Lung (tissue), 12 donors: ENCODE measurements around the gene DOCK4. TPM values are rescaled to one million over a fixed set of nuclear protein-coding genes. Genes with fewer than 3 reads are reported as not detected.

Source experiments
- ATAC-seq: fragments of 200-7000 bp; cut with Tn5 transposase; one replicate; pipeline ENCODE4 v1.9.1; 2020; ENCODE audit warnings: moderate number of reproducible peaks; ENCODE audit not compliant: insufficient read depth, low FRiP score
- DNase-seq, 3 donors: peaks; one replicate each; pipeline ENCODE4 v3.0.0-alpha.2; 2013 to 2017
- H3K27ac ChIP-seq, 2 donors: one replicate each; pipeline ENCODE4 v1.5.1; 2013; ENCODE audit warnings: mild to moderate bottlenecking in 2 of 2, moderate library complexity in 2 of 2, control low read depth in 1 of 2, inconsistent platforms in 1 of 2, low read depth in 1 of 2, low read length in 1 of 2
- H3K27me3 ChIP-seq, 3 donors: one replicate each; pipeline ENCODE4 v1.5.1; 2013; ENCODE audit warnings: low read length in 2 of 3; ENCODE audit not compliant: control insufficient read depth in 3 of 3, insufficient read depth in 3 of 3
- H3K36me3 ChIP-seq, 4 donors: one replicate each; pipeline ENCODE4 v1.5.1; 2013; ENCODE audit warnings: low read length in 4 of 4, mild to moderate bottlenecking in 1 of 4, moderate library complexity in 1 of 4; ENCODE audit not compliant: control insufficient read depth in 4 of 4, insufficient read depth in 4 of 4
- H3K4me1 ChIP-seq, 5 donors: one replicate each; pipeline ENCODE4 v1.5.1; 2013; ENCODE audit warnings: low read length in 5 of 5, mild to moderate bottlenecking in 2 of 5, moderate library complexity in 1 of 5; ENCODE audit not compliant: control insufficient read depth in 5 of 5, insufficient read depth in 5 of 5
- H3K4me3 ChIP-seq: one replicate; pipeline ENCODE4 v1.5.1; 2013; ENCODE audit warnings: mild to moderate bottlenecking, control low read depth, moderate library complexity
- H3K9ac ChIP-seq, 2 donors: one replicate each; pipeline ENCODE4 v1.5.1; 2013; ENCODE audit warnings: low read length in 2 of 2, control low read depth in 1 of 2; ENCODE audit not compliant: insufficient read depth in 1 of 2
- H3K9me3 ChIP-seq, 4 donors: one replicate each; pipeline ENCODE4 v1.5.1; 2013; ENCODE audit warnings: low read length in 3 of 4, mild to moderate bottlenecking in 1 of 4, moderate library complexity in 1 of 4; ENCODE audit not compliant: control insufficient read depth in 4 of 4, insufficient read depth in 3 of 4
- CTCF ChIP-seq: IDR thresholded peaks from 2 replicates; pipeline ENCODE4 v1.5.1; 2012; ENCODE audit warnings: mild to moderate bottlenecking; ENCODE audit errors: control extremely low read depth, extremely low read depth
- WGBS, 2 donors: extraction: QIAGEN DNeasy Blood & Tissue Kit; methylation state at CpG; one replicate each; pipeline ENCODE4 v1.1.7; 2013; 5-methylcytosine and 5-hydroxymethylcytosine counted together
- polyA plus RNA-seq, 2 donors: library from polyadenylated mRNA; stranded (reverse); fragments of 200-250 nt; gene quantifications; one replicate each; pipeline ENCODE4 v1.2.1, GENCODE V29; 2013
- total RNA-seq, 2 donors: library from RNA; depleted of rRNA in 1 of 2; stranded (reverse); fragments of >200 nt in 1 of 2; gene quantifications; one replicate each; pipeline ENCODE4 v1.2.1, GENCODE V29; 2014 to 2021
- donor health status: control.
- donor health status: control.
- donor health status: Bipolar disorder and iron deficiency.
- donor health status: healthy.
- donor health status: DM: yes; HTN: yes; CAD: no.

The DOCK4 gene
- total and polyA plus RNA-seq, 4 donors: 18.7 to 163 (median 40.3) TPM

GRCh38 chr7:112171673-112172072 lies 34.5 kb downstream of the DOCK4 start:
- H3K9me3 ChIP-seq: no peaks in the 10 kb centered on the region
- 95 to 100% methylated on average over 1 of the region's 1 CpG for WGBS, 2 donors
- no peak for TF ChIP-seq CTCF
- peaks cover 0 to 2% (median 0%) of the 10 kb centered on the region in 4 donors for H3K36me3 ChIP-seq
- H3K27ac ChIP-seq: no peak overlapping the region
- H3K4me1 ChIP-seq: peaks cover 0 to 13% (median 8%) of the 10 kb centered on the region in 5 donors
- no peak overlapping the region for H3K4me3 ChIP-seq
- no peak for DNase-seq
- ATAC-seq: no peak
- no peaks in the 10 kb centered on the region for H3K27me3 ChIP-seq
- H3K9ac ChIP-seq: no peak overlapping the region

- ATAC-seq (no peak), DNase-seq (no peak)
- no peak overlapping the region for H3K9ac ChIP-seq
- H3K9me3 ChIP-seq: no peaks in the 10 kb centered on the region
- H3K27me3 ChIP-seq: no peaks in the 10 kb centered on the region
- no peak overlapping the region for H3K27ac ChIP-seq
- no peak for TF ChIP-seq CTCF
- H3K4me1 ChIP-seq: peaks cover 0 to 12% (median 8%) of the 10 kb centered on the region in 5 donors
- 81 to 94% methylated on average over 2 of the region's 2 CpGs for WGBS, 2 donors
- peaks cover 0 to 2% (median 0%) of the 10 kb centered on the region in 4 donors for H3K36me3 ChIP-seq
- H3K4me3 ChIP-seq: no peak overlapping the region
These were observed 37.3 kb downstream of the DOCK4 start for GRCh38 chr7:112168915-112169314.

GRCh38 chr7:112167147-112167546 lies 39.1 kb downstream of the DOCK4 start:
- no peak for TF ChIP-seq CTCF
- Histone ChIP-seq H3K9ac (no peak overlapping the region), H3K36me3 (peaks cover 0 to 2% (median 0%) of the 10 kb centered on the region in 4 donors), H3K27ac (no peak overlapping the region), H3K9me3 (no peaks in the 10 kb centered on the region), H3K27me3 (no peaks in the 10 kb centered on the region), H3K4me1 (peaks cover 4 to 12% (median 8%) of the 10 kb centered on the region in 5 donors), H3K4me3 (no peak overlapping the region)
- 78 to 84% methylated on average over 3 of the region's 3 CpGs for WGBS, 2 donors
- ATAC-seq (no peak), DNase-seq (no peak)

- ATAC-seq (no peak), DNase-seq (no peak)
- Histone ChIP-seq H3K27me3 (no peaks in the 10 kb centered on the region), H3K27ac (no peak overlapping the region), H3K9ac (no peak overlapping the region), H3K36me3 (no peaks in the 10 kb centered on the region), H3K4me3 (no peak overlapping the region), H3K4me1 (peaks cover 4 to 35% (median 21%) of the 10 kb centered on the region in 5 donors), H3K9me3 (no peaks in the 10 kb centered on the region)
- TF ChIP-seq CTCF: no peak
- WGBS, 2 donors: 56 to 72% methylated on average over 6 of the region's 6 CpGs
These were observed 43.3 kb downstream of the DOCK4 start for GRCh38 chr7:112162784-112163506.
